ENCODE measurements around the gene ADIPOR2.
"Not testable (repeated sequence)": the region's sequence is repeated elsewhere in the genome, so short reads cannot be mapped to it uniquely, and the experiment has no call there.

GRCh38 chr12:1695097-1695496 is 4.2 kb downstream of the ADIPOR2 start:
- TF ChIP-seq, protein P1, sequence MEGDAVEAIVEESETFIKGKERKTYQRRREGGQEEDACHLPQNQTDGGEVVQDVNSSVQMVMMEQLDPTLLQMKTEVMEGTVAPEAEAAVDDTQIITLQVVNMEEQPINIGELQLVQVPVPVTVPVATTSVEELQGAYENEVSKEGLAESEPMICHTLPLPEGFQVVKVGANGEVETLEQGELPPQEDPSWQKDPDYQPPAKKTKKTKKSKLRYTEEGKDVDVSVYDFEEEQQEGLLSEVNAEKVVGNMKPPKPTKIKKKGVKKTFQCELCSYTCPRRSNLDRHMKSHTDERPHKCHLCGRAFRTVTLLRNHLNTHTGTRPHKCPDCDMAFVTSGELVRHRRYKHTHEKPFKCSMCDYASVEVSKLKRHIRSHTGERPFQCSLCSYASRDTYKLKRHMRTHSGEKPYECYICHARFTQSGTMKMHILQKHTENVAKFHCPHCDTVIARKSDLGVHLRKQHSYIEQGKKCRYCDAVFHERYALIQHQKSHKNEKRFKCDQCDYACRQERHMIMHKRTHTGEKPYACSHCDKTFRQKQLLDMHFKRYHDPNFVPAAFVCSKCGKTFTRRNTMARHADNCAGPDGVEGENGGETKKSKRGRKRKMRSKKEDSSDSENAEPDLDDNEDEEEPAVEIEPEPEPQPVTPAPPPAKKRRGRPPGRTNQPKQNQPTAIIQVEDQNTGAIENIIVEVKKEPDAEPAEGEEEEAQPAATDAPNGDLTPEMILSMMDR (IDR thresholded peaks at IDR 0.05): not testable (repeated sequence)
- TF ChIP-seq EZH2, EZH2phosphoT487 (IDR thresholded peaks at IDR 0.05): not testable (repeated sequence)

Measured in neural progenitor cell (in vitro differentiated cells).